Measurements from ENCODE around the gene ZNF804B.

DNA sequence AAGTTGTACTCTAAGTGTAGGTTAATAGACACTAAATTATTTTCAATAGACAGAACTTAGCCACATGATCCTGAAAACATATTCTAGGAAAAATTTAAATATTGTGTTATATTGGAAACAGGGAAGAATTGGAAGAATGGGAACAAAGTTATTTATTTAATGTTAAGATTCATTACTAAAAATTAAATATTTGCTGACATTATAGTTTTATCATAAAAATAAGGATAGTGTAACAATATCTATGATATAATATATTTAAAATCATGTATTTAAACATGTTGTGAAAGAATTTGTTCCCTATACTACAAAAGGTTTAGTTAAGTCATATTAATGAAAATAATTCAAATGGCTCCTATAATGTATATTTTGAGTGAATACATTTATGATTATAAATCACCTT, 156.1 kb downstream of the ZNF804B start:
- TF ChIP-seq, protein P1, sequence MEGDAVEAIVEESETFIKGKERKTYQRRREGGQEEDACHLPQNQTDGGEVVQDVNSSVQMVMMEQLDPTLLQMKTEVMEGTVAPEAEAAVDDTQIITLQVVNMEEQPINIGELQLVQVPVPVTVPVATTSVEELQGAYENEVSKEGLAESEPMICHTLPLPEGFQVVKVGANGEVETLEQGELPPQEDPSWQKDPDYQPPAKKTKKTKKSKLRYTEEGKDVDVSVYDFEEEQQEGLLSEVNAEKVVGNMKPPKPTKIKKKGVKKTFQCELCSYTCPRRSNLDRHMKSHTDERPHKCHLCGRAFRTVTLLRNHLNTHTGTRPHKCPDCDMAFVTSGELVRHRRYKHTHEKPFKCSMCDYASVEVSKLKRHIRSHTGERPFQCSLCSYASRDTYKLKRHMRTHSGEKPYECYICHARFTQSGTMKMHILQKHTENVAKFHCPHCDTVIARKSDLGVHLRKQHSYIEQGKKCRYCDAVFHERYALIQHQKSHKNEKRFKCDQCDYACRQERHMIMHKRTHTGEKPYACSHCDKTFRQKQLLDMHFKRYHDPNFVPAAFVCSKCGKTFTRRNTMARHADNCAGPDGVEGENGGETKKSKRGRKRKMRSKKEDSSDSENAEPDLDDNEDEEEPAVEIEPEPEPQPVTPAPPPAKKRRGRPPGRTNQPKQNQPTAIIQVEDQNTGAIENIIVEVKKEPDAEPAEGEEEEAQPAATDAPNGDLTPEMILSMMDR (IDR thresholded peaks at IDR 0.05; ENCODE audit: low read depth, low read length): no peak
- TF ChIP-seq, protein P2, sequence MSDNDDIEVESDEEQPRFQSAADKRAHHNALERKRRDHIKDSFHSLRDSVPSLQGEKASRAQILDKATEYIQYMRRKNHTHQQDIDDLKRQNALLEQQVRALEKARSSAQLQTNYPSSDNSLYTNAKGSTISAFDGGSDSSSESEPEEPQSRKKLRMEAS (IDR thresholded peaks at IDR 0.05; ENCODE audit: low read depth, low read length): no peak
- no peak for TF ChIP-seq POLR2A (IDR thresholded peaks at IDR 0.05; ENCODE audit: extremely low read depth, insufficient read length)
- no peak for TF ChIP-seq MYC (IDR thresholded peaks at IDR 0.05; ENCODE audit: low read depth, low read length)
